Activated CD4-positive, alpha-beta T cell treated with anti-CD3 and anti-CD28 coated beads, Interleukin-2, amount 50 U/mL, for 4 hours (primary cell): ENCODE measurements around the gene MYBPC2.

Experiments
- DNase-seq, 2 experiments: peaks; one replicate each; pipeline ENCODE4 v3.0.0-alpha.2; 2020

MYBPC2 gene

GRCh38 chr19:50501568-50502475 lies 69.1 kb downstream of the MYBPC2 start:
- no peak for DNase-seq

- no peak for DNase-seq
Measured at GRCh38 chr19:50505856-50506611, 73.3 kb downstream of the MYBPC2 start.

- no peak for DNase-seq
Measured at GRCh38 chr19:50506700-50507099, 74.0 kb downstream of the MYBPC2 start.

- DNase-seq = no peak
Measured at GRCh38 chr19:50507376-50507775, 74.7 kb downstream of the MYBPC2 start.

GRCh38 chr19:50508843-50509190 lies 76.1 kb downstream of the MYBPC2 start:
- DNase-seq = no peak

GRCh38 chr19:50509366-50509765 lies 76.7 kb downstream of the MYBPC2 start:
- DNase-seq = no peak

- no peak for DNase-seq
Measured at GRCh38 chr19:50510121-50510670, 77.5 kb downstream of the MYBPC2 start.

GRCh38 chr19:50510700-50511068 lies 78.0 kb downstream of the MYBPC2 start:
- no peak for DNase-seq

GRCh38 chr19:50511069-50511822 lies 78.6 kb downstream of the MYBPC2 start, which contains the start of gene JOSD2:
Gene JOSD2, minus strand, starts transcription at chr19:50511191. Its CDS starts 760 bp downstream, at chr19:50510431.
- DNase-seq = peak; percentile 97 to 98

- no peak for DNase-seq
Measured at GRCh38 chr19:50512112-50512998, 79.7 kb downstream of the MYBPC2 start.

GRCh38 chr19:50512999-50513745 lies 80.5 kb downstream of the MYBPC2 start:
- no peak for DNase-seq

GRCh38 chr19:50513746-50514345 lies 81.2 kb downstream of the MYBPC2 start, which contains the start of gene ASPDH:
Gene ASPDH, minus strand, starts transcription at chr19:50513913. Its CDS starts 90 bp downstream, at chr19:50513823.
- DNase-seq = no peak

GRCh38 chr19:50514346-50515167 lies 81.9 kb downstream of the MYBPC2 start:
- DNase-seq = no peak

GRCh38 chr19:50515168-50515561 lies 82.5 kb downstream of the MYBPC2 start:
- no peak for DNase-seq
